WTC11 (cell line): ENCODE measurements around the gene ARHGEF17.

Experiments
- ATF2 ChIP-seq: sonication (generic); formaldehyde crosslinking; IDR thresholded peaks from 2 replicates; pipeline ENCODE4 v1.8.1; 2022; ENCODE audit warnings: low read depth, missing genetic modification reagents, borderline replicate concordance
- ATF3 ChIP-seq: sonication (generic); formaldehyde crosslinking; conservative IDR thresholded peaks from 2 replicates; pipeline ENCODE4 v1.8.1; 2022; ENCODE audit warnings: mild to moderate bottlenecking, missing genetic modification reagents
- CTCF ChIP-seq: fragments of 200-600 bp; IDR thresholded peaks from 2 replicates; pipeline ENCODE4 v1.8.0; 2022; ENCODE audit warnings: antibody characterized with exemption
- E2F1 ChIP-seq: sonication (generic); formaldehyde crosslinking; IDR thresholded peaks from 2 replicates; pipeline ENCODE4 v1.8.0; 2022; ENCODE audit warnings: mild to moderate bottlenecking, missing genetic modification reagents
- ESRRA ChIP-seq: sonication (generic); formaldehyde crosslinking; IDR thresholded peaks from 2 replicates; pipeline ENCODE4 v1.8.1; 2022; ENCODE audit warnings: mild to moderate bottlenecking, missing genetic modification reagents, borderline replicate concordance
- MAX ChIP-seq: sonication (generic); formaldehyde crosslinking; IDR thresholded peaks from 2 replicates; pipeline ENCODE4 v1.8.0; 2022; ENCODE audit warnings: mild to moderate bottlenecking, missing genetic modification reagents
- PREB ChIP-seq: sonication (generic); formaldehyde crosslinking; IDR thresholded peaks from 2 replicates; pipeline ENCODE4 v1.8.1; 2022; ENCODE audit warnings: mild to moderate bottlenecking, missing genetic modification reagents, moderate library complexity, borderline replicate concordance
- SOX15 ChIP-seq: fragments of 250-450 bp; sonication (Bioruptor Pico); IDR thresholded peaks from 2 replicates; pipeline ENCODE4 v1.9.0; 2021; ENCODE audit warnings: mild to moderate bottlenecking
- TEAD4 ChIP-seq: sonication (generic); formaldehyde crosslinking; IDR thresholded peaks from 2 replicates; pipeline ENCODE4 v1.8.0; 2022; ENCODE audit warnings: mild to moderate bottlenecking, missing genetic modification reagents
- USF2 ChIP-seq: sonication (generic); formaldehyde crosslinking; IDR thresholded peaks from 2 replicates; pipeline ENCODE4 v1.8.1; 2023; ENCODE audit warnings: mild to moderate bottlenecking, missing genetic modification reagents, moderate library complexity
- ZNF317 ChIP-seq: sonication (generic); formaldehyde crosslinking; IDR thresholded peaks from 2 replicates; pipeline ENCODE4 v1.8.1; 2023; ENCODE audit warnings: low read depth, mild to moderate bottlenecking, moderate library complexity, missing genetic modification reagents, borderline replicate concordance
- ZNF425 ChIP-seq: fragments of 250-450 bp; sonication (Bioruptor Pico); conservative IDR thresholded peaks from 2 replicates; pipeline ENCODE4 v1.9.0; 2021; ENCODE audit warnings: mild to moderate bottlenecking

- TF ChIP-seq CTCF (no peak), MAX (CRISPR knock-in tag) (no peak), E2F1 (CRISPR knock-in tag) (no peak), ESRRA (CRISPR knock-in tag) (no peak), ATF2 (CRISPR knock-in tag) (no peak), ZNF425 (no peak), TEAD4 (no peak), USF2 (CRISPR knock-in tag) (no peak), ATF3 (CRISPR knock-in tag) (no peak), PREB (no peak), ZNF317 (CRISPR knock-in tag) (no peak), SOX15 (CRISPR knock-in tag) (no peak)
These were observed 83.6 kb downstream of the ARHGEF17 start for GRCh38 chr11:73391665-73392064.
